T-helper 1 cell treated with Interleukin-12 subunit alpha and Interleukin-12 subunit beta and Interleukin-4 antibody, amounts not matched to agents 30 ng/mL and 1 ng/mL, for 36 hours (primary cell): ENCODE measurements around the gene TLK2. TPM values are rescaled to one million over a fixed set of nuclear protein-coding genes. Genes with fewer than 3 reads are reported as not detected.
"Not testable (repeated sequence)": the region's sequence is repeated elsewhere in the genome, so short reads cannot be mapped to it uniquely, and the experiment has no call there.

Experiments used
- intact Hi-C: fragments of 100-400 bp; cut with micrococcal nuclease; formaldehyde crosslinking; loops from one replicate; pipeline ENCODE4 v1.15.1; 2024
- total RNA-seq: library from RNA; stranded (reverse); gene quantifications from 2 replicates; pipeline ENCODE4 v1.2.3, GENCODE V29; 2022

TLK2 gene
- total RNA-seq, 1 donor from 2014 or later, result 46.9 TPM

DNA sequence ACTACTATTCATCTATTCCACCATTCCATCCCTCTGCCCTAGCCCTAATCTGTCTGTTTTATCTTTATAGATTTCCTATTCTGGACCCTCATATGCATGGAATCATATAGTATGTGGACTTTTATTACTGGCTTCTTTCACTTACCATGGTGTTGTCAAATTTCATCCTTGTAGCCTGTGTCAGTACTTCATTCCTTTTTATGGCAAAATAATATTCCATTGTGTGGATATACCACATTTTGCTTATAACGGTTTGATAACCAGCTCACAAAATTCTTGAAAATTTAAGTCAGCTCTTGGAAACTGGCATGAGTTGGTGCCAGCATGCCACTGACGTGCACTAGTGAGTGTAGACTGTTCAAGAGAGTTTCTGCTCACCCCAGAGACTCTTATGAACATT, 118.5 kb downstream of the TLK2 start:
- intact Hi-C loops, result no loop called here

DNA sequence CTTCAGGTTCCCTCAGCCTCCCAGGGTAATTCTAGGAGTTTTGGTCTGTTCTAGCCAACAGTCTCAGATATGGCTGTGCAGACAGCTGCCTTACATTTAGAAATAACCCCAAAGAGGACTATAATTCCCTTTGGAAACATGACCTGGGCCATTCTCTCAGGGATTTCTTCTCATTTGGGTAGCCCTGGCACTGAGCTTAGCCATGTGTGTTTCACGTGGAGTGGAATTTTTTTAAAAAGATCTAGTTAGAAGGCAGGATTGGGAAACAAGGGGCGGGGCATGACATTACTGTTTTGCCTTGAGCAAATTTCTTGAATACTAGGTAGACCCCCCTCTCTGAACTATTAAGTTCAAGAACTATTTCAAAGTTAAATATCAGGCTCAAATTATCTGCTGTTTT, 119.3 kb downstream of the TLK2 start:
- intact Hi-C loops, result no loop called here

DNA sequence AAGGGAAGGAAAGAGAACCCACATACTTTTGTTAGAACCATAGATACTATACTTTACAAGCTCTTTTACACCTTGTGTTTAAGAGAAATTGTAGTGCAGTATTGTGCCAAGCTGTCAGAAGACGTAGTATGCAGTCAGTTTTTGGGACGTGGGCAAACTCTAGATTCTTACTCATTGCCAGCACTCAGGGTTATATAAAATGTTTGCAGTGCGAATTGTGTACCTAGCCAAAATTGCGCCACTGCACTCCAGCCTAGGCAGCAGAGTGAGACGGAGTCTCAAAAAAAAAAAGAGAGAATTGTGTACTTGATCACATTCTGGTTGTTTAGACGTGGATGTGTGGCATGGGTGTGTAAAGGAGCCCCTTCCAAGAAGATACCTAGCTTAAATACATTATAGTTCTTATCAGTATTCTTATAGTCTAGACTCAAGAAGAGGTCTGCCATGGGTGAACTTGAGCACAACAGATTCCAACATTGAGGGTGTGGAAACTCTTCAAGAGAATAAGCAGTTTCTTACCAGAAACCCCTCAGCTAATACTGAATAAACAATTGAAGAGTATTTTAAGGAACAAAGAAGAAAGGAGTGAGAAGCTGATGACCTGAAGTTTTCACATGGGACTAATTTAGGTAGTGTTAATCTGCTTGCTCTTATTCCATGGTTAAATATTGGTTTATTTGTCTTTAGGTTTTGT, 121.5 kb downstream of the TLK2 start:
- intact Hi-C loops, result no loop called here

DNA sequence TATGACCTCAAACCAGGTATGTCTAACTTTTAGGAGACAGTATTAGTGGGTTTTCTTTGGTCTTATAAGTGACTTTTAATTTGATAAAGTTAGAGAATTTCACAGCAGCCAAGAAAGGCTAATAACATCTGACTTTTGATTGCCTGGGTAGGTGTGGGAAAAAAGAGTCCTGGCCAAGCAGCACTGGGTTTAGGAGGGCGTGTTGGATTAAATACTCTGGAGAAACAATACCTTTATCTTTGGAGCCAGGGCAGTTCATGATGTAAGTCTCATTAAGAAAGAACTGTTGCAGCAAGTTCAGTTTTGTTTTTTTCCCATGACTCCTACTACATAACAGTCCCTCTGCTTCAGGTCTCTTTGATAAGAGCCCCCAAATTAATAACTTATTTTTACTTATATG, 122.2 kb downstream of the TLK2 start:
- intact Hi-C loops, result no loop called here

DNA sequence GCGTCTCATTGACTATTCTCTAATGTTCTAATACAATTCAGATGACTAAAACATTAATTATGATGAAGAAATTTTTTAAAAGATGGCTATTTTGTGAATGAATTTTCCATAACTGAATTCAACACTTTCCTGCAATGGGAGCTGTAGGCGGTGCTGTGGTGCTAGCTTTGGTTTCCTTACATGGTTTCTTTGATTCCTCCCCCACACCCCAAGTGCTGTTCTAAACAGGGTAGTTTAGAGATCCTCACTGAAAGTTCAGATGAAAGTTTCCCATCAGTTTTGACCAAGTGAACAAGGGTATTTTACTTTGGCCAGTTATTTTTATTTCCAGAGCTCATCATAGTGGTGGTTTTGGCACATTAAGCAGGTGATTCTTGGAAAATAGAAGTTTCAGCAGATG, 122.8 kb downstream of the TLK2 start:
- intact Hi-C loops, result no loop called here

DNA sequence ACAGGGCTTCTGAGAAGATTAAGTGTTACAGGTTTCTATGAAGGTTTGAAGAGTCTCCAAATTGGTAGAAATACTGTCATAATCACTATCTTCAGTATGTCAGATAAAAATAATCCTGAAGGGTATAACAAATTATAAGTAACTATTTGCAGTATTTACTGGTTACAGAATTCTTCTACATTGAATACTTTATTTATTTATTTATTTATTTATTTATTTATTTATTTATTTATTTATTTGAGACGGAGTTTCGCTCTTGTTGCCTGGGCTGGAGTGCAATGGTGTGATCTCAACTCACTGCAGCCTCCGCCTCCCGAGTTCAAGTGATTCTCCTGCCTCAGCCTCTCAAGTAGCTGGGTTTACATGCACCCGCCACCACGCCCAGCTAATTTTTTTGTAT, 125.2 kb downstream of the TLK2 start:
- intact Hi-C loops, result not testable (repeated sequence)

DNA sequence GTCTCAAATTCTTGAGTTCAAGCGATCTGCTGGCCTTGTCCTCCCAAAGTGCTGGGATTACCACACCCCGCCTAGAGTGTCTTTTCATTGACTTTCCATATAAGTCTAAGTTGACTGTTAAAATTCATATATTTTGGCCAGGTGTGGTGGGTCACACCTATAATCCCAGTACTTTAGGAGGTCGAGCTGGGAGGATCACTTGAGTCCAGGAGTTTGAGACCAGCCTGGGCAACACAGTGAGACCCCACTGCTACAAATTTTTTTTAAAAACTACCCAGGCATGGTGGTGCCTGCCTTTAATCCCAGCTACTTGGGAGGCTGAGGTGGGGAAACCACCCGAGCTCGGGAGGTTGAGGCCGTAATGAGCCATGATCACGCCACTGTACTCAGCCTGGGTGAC, 127.0 kb downstream of the TLK2 start:
- intact Hi-C loops, result no loop called here

DNA sequence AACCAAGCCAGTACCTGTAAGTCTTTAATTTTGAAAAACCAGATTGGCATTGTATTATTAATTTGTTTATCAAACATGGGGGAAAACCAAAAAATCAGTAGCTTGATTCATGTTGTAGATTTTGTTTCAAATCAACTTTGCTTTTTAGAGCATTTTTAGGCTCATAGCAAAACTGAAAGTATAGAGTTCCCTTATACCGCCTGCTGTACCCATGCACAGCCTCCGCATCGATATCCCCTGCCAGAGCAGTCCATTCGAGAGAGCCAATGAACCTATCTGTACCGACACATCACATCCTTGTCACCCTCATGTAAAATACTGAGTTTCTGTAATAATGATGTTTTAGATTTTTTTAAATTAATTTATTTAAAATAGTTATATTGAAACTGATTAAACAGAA, 132.7 kb downstream of the TLK2 start:
- intact Hi-C loops, result no loop called here

DNA sequence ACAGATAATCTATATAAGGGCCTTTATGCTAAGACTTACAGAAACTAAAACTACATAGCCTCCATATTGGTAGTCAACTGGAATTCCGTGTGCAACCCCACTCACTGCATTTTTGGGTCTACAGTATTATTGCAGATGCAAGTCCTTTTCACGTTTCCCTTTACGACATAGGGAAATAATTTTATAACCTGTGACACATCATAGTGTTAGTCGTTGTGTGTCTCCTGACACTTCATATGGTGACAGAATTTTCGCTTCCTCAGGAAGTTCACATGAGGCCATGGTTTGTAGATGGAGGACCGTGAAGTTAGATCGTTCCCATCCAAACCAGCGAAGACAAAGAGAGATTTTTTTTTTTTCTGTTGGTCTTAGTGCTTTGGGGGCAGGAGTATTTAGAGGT, 133.1 kb downstream of the TLK2 start:
- intact Hi-C loops, result no loop called here

DNA sequence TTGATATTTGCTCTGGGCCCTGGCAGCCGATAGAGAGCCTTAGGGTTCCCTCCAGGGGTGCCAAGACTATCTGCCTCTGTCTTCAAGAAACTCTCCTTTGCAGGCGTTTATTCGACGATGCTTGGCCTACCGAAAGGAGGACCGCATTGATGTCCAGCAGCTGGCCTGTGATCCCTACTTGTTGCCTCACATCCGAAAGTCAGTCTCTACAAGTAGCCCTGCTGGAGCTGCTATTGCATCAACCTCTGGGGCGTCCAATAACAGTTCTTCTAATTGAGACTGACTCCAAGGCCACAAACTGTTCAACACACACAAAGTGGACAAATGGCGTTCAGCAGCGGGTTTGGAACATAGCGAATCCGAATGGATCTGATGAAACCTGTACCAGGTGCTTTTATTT, 133.7 kb downstream of the TLK2 start:
- intact Hi-C loops, result not testable (repeated sequence)

DNA sequence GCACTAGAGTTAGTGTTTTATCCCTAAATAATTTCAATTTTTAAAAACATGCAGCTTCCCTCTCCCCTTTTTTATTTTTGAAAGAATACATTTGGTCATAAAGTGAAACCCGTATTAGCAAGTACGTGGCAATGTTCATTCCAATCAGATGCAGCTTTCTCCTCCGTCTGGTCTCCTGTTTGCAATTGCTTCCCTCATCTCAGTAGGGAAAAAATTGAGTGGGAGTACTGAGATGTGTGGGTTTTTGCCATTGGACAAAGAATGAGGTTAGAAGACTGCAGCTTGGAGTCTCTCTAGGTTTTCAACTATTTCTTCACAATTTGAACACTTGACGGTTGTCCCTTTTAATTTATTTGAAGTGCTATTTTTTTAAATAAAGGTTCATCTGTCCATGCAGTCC, 134.5 kb downstream of the TLK2 start:
- intact Hi-C loops, result not testable (repeated sequence)

DNA sequence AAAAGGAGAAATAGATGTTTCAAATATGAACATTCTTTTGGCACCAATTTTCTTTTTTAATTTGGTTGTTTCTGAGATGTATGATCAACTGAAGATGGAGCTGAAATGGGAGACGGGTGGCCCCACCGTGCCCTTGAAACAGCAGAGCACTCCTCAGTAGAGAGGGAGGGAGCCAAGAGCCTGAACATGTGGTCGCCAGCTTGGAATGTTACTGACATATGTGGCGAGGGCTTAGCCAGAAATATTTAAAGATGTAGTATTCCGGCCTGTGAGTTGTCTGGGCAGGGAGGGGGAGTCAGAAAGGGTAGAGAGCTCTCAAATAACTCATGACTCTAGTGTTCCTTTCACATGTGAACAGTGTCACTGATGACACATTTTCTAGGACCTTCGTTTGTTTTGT, 135.5 kb downstream of the TLK2 start:
- intact Hi-C loops, result no loop called here

DNA sequence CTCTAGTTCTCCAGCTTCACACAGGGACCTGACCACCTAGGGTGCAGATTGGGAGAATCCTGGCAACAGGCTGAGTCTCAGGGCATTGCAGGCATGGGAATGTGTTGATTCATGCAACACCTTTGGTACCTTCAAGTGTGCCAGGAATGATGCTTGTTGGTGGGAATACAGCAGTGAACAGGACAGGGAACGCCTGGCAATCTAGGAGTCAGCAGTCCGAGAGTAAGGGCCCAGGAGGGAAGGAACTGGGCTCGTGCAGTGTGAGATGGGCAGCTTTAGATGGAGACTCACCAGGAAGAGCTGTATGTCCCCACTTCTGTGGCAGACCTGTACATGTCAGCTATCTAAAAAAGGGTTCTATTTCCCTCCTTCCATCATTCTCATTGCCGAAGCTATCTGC, 136.9 kb downstream of the TLK2 start:
- intact Hi-C loops, result no loop called here

DNA sequence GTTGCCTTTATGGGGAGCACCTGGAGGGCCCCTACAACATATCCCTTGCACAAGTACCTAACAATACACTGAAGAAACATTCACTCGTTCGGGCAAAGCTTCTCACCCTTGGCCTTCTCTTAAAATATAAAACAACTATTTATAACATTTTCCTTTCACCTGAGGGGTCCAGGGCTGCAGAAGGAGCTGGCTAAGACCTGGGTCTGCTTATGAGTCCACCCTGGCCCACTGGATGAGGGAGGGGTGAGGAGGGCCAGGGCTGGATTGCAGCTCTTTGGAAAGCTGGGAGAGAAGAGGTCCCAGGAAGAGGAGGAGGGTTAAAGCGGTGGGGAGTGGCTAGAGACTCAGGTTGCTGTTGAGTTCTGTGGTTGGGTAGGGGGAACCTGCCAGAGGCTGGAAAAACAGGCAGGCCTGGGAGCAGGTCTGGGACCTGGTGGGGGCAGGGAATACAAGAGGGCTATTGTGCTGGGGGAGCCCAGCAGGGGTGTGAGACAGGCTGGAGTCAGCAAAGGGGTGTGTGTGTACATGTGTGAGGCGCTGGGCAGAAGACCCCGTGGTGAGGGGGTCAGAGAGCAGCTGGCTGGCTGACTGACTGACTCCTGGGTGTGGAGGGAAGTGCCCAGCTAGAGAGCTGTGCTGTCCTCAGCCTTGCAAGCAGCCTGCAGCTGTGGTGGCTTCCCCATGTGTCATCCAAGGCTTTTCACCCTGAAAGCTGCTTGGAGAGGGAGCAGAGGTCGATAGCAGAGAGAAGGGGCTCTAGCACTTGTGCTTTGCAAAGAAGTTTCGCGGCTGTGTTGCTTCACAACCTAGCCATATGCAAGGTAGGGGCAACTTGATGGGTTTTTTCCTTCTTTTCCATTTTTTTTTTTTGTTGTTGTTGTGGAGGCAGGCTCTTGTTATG, 138.6 kb downstream of the TLK2 start:
- intact Hi-C loops, result no loop called here

DNA sequence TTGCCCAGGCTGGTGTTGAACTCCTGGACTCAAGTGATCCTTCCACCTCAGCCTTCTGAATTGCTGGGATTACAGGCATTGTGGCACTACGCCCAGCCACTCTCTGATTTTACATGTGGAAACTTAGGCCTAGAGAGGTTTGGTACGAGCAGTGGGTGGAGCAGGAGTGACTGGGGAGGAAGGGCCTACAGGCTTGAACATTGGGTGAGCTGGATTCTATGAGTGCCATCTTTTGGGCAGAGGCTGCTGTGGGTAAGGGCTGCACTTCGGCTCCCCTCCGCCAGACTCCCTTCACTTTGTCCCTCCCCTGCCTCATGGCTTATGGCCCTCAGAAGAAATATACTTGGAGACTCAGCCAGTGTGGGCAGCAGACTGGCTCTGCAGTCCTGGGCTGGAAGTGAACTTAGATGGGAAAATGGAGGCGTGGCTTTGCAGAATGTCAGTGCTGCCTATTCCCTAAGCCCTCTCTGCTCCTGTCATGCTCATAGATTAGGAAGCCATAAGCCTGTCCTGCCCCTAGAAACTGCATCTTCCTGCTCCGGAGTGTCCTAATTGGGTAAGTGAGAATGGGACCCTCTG, 139.4 kb downstream of the TLK2 start:
- intact Hi-C loops, result no loop called here

DNA sequence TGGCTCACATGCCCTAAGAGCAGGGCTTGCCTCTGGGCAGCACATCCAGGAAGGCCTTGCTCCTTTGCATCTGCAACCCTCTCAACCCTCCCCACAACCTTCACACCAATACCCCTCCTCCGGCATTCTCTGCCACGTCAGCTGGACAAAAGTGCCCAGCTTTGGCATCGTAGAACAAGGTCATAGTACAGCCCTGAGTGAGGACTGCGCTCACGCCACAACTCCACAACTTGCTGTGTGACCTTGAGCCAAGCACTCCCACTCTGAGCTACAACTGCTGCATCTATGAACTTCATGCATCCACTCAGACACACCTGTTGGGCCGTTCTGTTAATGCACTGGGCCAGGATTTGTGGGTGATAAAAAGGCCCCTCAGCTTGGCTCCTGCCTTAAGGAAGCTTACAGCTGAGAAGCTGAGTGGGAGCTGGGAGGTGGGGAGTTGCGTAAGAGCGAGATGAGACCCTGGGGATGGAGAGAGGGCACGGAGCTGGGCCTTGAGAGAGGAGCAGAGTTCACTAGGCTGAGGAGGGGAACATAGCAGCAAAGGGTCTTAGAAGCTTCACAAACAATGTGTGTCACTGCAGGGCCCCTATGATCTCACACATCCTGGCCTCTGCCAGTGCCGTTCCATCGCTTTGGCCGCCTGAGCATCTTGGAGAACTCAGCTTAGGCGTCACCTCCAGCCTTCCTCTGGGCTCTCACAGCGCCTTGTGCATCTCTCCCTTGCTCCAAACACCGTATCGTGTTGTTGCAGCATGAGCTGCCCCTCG, 140.2 kb downstream of the TLK2 start:
- intact Hi-C loops, result no loop called here

DNA sequence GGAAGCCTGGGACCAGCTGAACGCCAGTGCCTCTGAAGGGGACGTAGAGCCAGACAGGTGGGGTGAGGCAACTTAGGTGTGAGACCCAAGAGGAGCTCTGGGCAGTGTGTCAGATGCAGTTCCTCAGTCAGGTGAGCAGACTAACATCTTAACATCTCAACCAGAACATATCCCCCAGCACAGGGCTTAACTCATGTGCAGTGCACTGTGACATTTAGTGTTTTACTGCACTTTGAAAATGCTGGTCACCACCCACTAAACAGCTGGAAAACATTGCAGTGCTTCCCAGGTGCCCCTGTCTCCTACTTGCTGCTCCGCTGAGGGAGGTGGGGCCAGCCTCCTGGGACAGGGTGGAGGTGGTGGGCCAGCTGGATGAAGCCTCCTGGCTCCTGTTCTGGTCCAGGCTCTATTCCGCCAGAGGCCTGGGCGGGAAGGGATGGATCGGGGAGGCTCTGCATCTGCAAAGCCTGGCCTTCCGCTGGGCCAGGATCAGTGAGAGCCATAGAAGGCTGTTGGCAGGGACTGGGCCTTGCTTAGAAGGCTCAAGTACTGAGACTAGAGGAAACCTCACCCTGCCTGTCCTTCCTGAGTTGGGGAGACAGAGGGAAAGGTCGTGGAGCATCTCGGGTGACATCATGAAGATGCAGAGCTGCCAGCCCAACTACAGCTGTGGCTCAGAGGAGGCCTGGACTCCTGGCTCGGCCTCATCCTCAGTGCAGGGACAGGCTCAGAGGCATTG, 141.0 kb downstream of the TLK2 start:
- intact Hi-C loops, result no loop called here

DNA sequence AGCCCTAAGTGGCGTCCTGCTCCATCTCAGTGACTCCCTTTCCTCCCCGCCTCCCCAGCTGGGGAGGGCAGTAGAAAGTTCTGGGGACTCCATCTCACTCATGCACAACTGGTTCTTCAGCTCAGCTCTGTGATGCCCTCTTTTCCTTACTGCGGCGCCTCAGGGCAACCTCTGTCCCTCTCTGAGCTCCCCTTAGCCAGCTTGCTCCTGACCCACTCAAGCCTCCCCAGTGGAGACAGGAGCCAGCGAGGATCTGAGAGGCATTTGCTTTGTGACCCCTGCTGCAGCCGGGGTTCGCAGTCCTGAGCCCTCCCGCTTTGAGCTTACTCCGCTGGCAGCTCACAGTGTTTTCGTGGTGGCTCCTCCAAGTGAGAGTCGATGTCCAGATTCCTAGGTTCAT, 142.6 kb downstream of the TLK2 start:
- intact Hi-C loops, result no loop called here

DNA sequence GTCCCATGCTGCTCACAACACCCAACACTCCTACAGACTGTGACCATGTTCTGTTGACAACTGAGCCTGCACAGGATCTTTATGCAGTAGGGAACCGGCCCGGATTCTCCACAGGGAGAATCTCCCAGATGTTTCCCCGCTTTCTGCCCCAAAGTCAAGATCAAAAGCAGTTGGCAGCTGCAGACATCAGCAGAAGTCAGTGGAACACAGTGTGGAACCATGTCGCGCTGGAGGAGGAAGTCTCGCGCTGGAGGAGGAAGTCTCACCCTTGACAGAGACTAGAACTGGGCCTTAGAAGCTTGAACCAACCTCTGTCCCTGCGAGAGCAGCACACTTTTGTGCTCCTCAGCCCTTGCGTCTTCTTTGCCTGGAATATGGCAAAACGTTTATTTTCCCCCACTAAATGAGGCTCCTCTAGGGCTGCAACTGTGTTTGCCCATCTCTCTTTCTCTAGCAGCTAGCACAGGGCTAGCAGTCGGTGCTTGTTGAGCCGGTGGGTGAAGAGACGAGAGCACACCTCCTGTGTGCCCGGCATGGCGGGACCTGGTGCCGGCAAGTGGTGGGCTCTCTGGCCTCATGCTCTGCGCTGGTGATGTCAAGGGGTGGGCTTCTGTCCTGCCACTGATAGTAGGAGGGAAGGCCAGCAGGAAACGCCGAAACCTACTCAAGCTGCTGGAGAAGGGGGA, 146.7 kb downstream of the TLK2 start:
- intact Hi-C loops, result no loop called here

DNA sequence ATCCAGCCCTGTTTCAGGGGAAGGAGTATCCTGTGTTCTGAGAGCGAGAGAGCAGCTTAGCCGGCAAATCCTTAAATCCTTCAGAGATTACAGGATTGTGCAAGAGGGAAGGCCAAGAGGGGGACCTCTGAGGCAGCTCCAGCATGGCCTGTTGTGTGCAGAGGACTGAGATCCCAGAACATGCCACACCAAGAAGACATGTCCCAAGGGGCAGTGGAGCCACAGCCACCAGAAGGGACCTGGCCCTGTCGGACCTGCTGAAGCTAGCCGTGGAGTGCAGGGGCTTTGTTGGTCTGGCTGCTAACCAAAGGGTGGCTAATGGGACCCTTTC, 147.2 kb downstream of the TLK2 start:
- intact Hi-C loops, result no loop called here
